Hindlimb muscle (tissue), 1 donor: ENCODE results near the gene ELAVL4. TPM values are rescaled to one million over a fixed set of nuclear protein-coding genes. Genes with fewer than 3 reads are reported as not detected.
"Not testable (repeated sequence)": the region's sequence is repeated elsewhere in the genome, so short reads cannot be mapped to it uniquely, and the experiment has no call there.

Experiments used
- DNase-seq: peaks from one replicate; pipeline ENCODE4 v3.0.0-alpha.2; 2013
- polyA plus RNA-seq: library from polyadenylated mRNA; unstranded; fragments of 120-200 nt; gene quantifications from one replicate; pipeline ENCODE4 v1.2.1, GENCODE V29; 2013; ENCODE audit not compliant: insufficient read length

The ELAVL4 gene
- polyA plus RNA-seq, 1 donor = not detected

- DNase-seq = no peak
Measured at GRCh38 chr1:50126927-50127715, 18.4 kb downstream of the ELAVL4 start.

- no peak for DNase-seq
Measured at GRCh38 chr1:50129201-50129600, 20.5 kb downstream of the ELAVL4 start.

GRCh38 chr1:50132347-50132894, 23.7 kb downstream of the ELAVL4 start:
- DNase-seq = no peak

GRCh38 chr1:50135716-50136115, 27.0 kb downstream of the ELAVL4 start:
- DNase-seq = no peak

- no peak for DNase-seq
Measured at GRCh38 chr1:50139339-50140181, 30.8 kb downstream of the ELAVL4 start.

GRCh38 chr1:50140182-50140447, 31.4 kb downstream of the ELAVL4 start:
- DNase-seq = no peak

GRCh38 chr1:50147191-50147850, 38.6 kb downstream of the ELAVL4 start:
- DNase-seq = no peak

GRCh38 chr1:50148142-50148923, 39.6 kb downstream of the ELAVL4 start:
- DNase-seq = no peak

- DNase-seq = no peak
Measured at GRCh38 chr1:50152236-50152635, 43.5 kb downstream of the ELAVL4 start.

- DNase-seq = no peak
Measured at GRCh38 chr1:50155541-50155940, 46.8 kb downstream of the ELAVL4 start.

GRCh38 chr1:50156241-50157010, 47.7 kb downstream of the ELAVL4 start:
- DNase-seq = no peak

GRCh38 chr1:50157306-50157941, 48.7 kb downstream of the ELAVL4 start:
- no peak for DNase-seq

- DNase-seq = no peak
Measured at GRCh38 chr1:50158421-50158820, 49.7 kb downstream of the ELAVL4 start.

- DNase-seq = no peak
Measured at GRCh38 chr1:50163680-50164079, 55.0 kb downstream of the ELAVL4 start.

GRCh38 chr1:50166351-50166750, 57.6 kb downstream of the ELAVL4 start:
- DNase-seq = not testable (repeated sequence)

GRCh38 chr1:50172299-50172698, 63.6 kb downstream of the ELAVL4 start:
- no peak for DNase-seq

- no peak for DNase-seq
Measured at GRCh38 chr1:50174101-50174500, 65.4 kb downstream of the ELAVL4 start.

GRCh38 chr1:50175719-50176639, 67.3 kb downstream of the ELAVL4 start:
- DNase-seq = no peak

GRCh38 chr1:50177994-50178393, 69.3 kb downstream of the ELAVL4 start:
- no peak for DNase-seq

GRCh38 chr1:50179639-50180038, 70.9 kb downstream of the ELAVL4 start:
- DNase-seq = no peak
